B cell (primary cell): ENCODE data around the gene BEGAIN. TPM values are rescaled to one million over a fixed set of nuclear protein-coding genes. Genes with fewer than 3 reads are reported as not detected.

Experiments
- ATAC-seq: fragments of 200-7000 bp; cut with Tn5 transposase; one replicate; pipeline ENCODE4 v1.10.0; 2021; ENCODE audit warnings: low read depth, mild to moderate bottlenecking, moderate number of reproducible peaks, moderate library complexity
- CTCF ChIA-PET: fragments of 350-600 bp; sonication (Branson Sonifier 250); formaldehyde crosslinking; loops from one replicate; lab custom pipeline; 2021; ENCODE audit warnings: antibody characterized with exemption, inconsistent platforms; lab: Charles Lee
- POLR2A ChIA-PET: fragments of 350-600 bp; sonication (Branson Sonifier 250); formaldehyde crosslinking; loops from one replicate; lab custom pipeline; 2021; ENCODE audit warnings: antibody characterized with exemption; lab: Charles Lee
- DNase-seq: peaks from one replicate; pipeline ENCODE4 v3.0.0; 2013
- H2AFZ ChIP-seq: 2 replicates; pipeline ENCODE4 v1.6.1; 2012; ENCODE audit warnings: mild to moderate bottlenecking, low read depth, low read length; ENCODE audit not compliant: insufficient read depth, poor library complexity, severe bottlenecking
- H3K27ac ChIP-seq, 2 donors: 1 replicate in 1 of 2; 2 replicates in 1 of 2; pipeline ENCODE4 v1.5.1; 2012 to 2013; ENCODE audit warnings: low read length in 2 of 2, mild to moderate bottlenecking in 2 of 2, moderate library complexity in 1 of 2
- H3K27me3 ChIP-seq, 4 experiments: fragments of 200-600 bp in 1 of 4; sonication (generic) in 1 of 4; replicated peaks in 1 of 4; 1 replicate in 2 of 4; 2 replicates in 2 of 4; pipeline versions ENCODE4 v1.6.1 to v1.7.0; 2013 to 2016; ENCODE audit warnings: low read length in 3 of 4, mild to moderate bottlenecking in 2 of 4, mixed read lengths in 1 of 4, moderate library complexity in 1 of 4; ENCODE audit not compliant: insufficient read depth in 4 of 4, control insufficient read depth in 3 of 4; ENCODE audit errors: control extremely low read depth in 1 of 4
- H3K36me3 ChIP-seq, 2 experiments: replicated peaks in 1 of 2; 1 replicate in 1 of 2; 2 replicates in 1 of 2; pipeline versions ENCODE4 v1.6.1 to v1.7.1; 2013; ENCODE audit warnings: low read length in 1 of 2; ENCODE audit not compliant: insufficient read depth in 2 of 2, control insufficient read depth in 1 of 2; ENCODE audit errors: control extremely low read depth in 1 of 2, extremely low read depth in 1 of 2
- H3K4me1 ChIP-seq, 2 donors: fragments of 200-600 bp in 1 of 2; sonication (generic) in 1 of 2; 1 replicate in 1 of 2; 2 replicates in 1 of 2; pipeline versions ENCODE4 v1.5.1 to v1.6.1; 2013 to 2017; ENCODE audit warnings: low read length in 2 of 2; ENCODE audit not compliant: control insufficient read depth in 2 of 2, insufficient read depth in 2 of 2
- H3K4me2 ChIP-seq: replicated peaks from 2 replicates; pipeline ENCODE3; 2012; ENCODE audit warnings: mild to moderate bottlenecking, low read depth, low read length; ENCODE audit not compliant: poor library complexity, severe bottlenecking
- H3K4me3 ChIP-seq, 5 experiments: fragments of 200-600 bp in 1 of 5; sonication (generic) in 1 of 5; 1 replicate in 3 of 5; 2 replicates in 2 of 5; pipeline versions ENCODE4 v1.5.1 to v1.7.0; 2011 to 2016; ENCODE audit warnings: low read length in 4 of 5, mild to moderate bottlenecking in 4 of 5, low read depth in 2 of 5, control low read depth in 1 of 5, moderate library complexity in 1 of 5; ENCODE audit not compliant: insufficient read depth in 1 of 5; ENCODE audit errors: control extremely low read depth in 1 of 5, extremely low read depth in 1 of 5
- H3K79me2 ChIP-seq: fragments of 200-600 bp; sonication (generic); one replicate; pipeline ENCODE4 v1.6.0; 2016; ENCODE audit warnings: low read length; ENCODE audit not compliant: control insufficient read depth, insufficient read depth
- H3K9ac ChIP-seq: fragments of 200-600 bp; sonication (generic); 2 replicates; pipeline ENCODE4 v1.6.1; 2017; ENCODE audit warnings: mild to moderate bottlenecking, low read length, moderate library complexity
- H3K9me3 ChIP-seq, 3 donors: one replicate each; pipeline versions ENCODE4 v1.6.1 to v1.7.1; 2013; ENCODE audit warnings: low read length in 2 of 3; ENCODE audit not compliant: control insufficient read depth in 2 of 3, insufficient read depth in 1 of 3; ENCODE audit errors: control extremely low read depth in 1 of 3
- H4K20me1 ChIP-seq: 2 replicates; pipeline ENCODE4 v1.6.0; 2012; ENCODE audit warnings: mild to moderate bottlenecking, low read length; ENCODE audit not compliant: insufficient read depth, control insufficient read depth, poor library complexity, severe bottlenecking
- H3K27ac Mint-ChIP-seq: one replicate; pipeline ENCODE4 v1.8.0; 2021; ENCODE audit warnings: mixed read lengths
- H3K27me3 Mint-ChIP-seq: one replicate; pipeline ENCODE4 v1.8.0; 2021; ENCODE audit warnings: mixed read lengths
- H3K4me1 Mint-ChIP-seq: one replicate; pipeline ENCODE4 v1.8.0; 2021; ENCODE audit warnings: mixed read lengths
- H3K4me3 Mint-ChIP-seq: one replicate; pipeline ENCODE4 v1.8.0; 2021; ENCODE audit warnings: mixed read lengths
- H3K9me3 Mint-ChIP-seq: one replicate; pipeline ENCODE4 v1.8.0; 2022; ENCODE audit warnings: mixed read lengths; ENCODE audit not compliant: insufficient read depth
- CTCF ChIP-seq: fragments of 200-600 bp; IDR thresholded peaks from one replicate; pipeline ENCODE4 v1.8.0; 2022; ENCODE audit warnings: antibody characterized with exemption, mild to moderate bottlenecking
- EZH2 ChIP-seq: IDR thresholded peaks from 2 replicates; pipeline ENCODE4 v1.6.1; 2012; ENCODE audit warnings: borderline replicate concordance, low read depth, mild to moderate bottlenecking, moderate library complexity, low read length; ENCODE audit not compliant: insufficient read depth, poor library complexity, severe bottlenecking
- WGBS: methylation state at CpG from one replicate; pipeline ENCODE4 v1.1.5; 2013; ENCODE audit warnings: missing lambda C conversion rate; ENCODE audit not compliant: insufficient coverage; 5-methylcytosine and 5-hydroxymethylcytosine counted together
- intact Hi-C: fragments of 100-400 bp; cut with micrococcal nuclease; formaldehyde crosslinking; loops from one replicate; pipeline ENCODE4 v1.10.0; 2022
- polyA plus RNA-seq: library from polyadenylated mRNA; depleted of rRNA; stranded (reverse); fragments of >200 nt; gene quantifications from 2 replicates; pipeline ENCODE4 v1.2.3, GENCODE V29; 2012
- total RNA-seq, 2 donors: library from RNA; stranded (reverse); fragments of 120-200 nt in 1 of 2; gene quantifications; 1 replicate in 1 of 2; 2 replicates in 1 of 2; pipeline versions ENCODE4 v1.2.3 to v1.2.4, GENCODE V29; 2013 to 2022

BEGAIN gene
- total and polyA plus RNA-seq, 2 donors (not counting 1 experiment from before 2014, with no cell fraction given): 4.9 TPM; not detected in 1

- H3K4me3 ChIP-seq: no peak overlapping the region
- H3K27ac ChIP-seq: no peak overlapping the region
- DNase-seq (no peak), ATAC-seq (no peak)
- Mint-ChIP-seq H3K27me3 (peaks cover 33% of the 10 kb centered on the region), H3K27ac (no peak overlapping the region), H3K4me3 (no peak overlapping the region), H3K4me1 (peaks cover 3% of the 10 kb centered on the region), H3K9me3 (no peaks in the 10 kb centered on the region)
- H3K4me1 ChIP-seq: peaks cover 0 to 13% of the 10 kb centered on the region in 2 donors
- H3K9me3 ChIP-seq: peaks cover 0 to 10% (median 0%) of the 10 kb centered on the region in 3 donors
- 15% methylated on average over 13 of the region's 18 CpGs for WGBS
- TF ChIP-seq CTCF: no peak
- no peak for TF ChIP-seq EZH2
- H2AFZ ChIP-seq: no peak overlapping the region
- ChIA-PET CTCF (no interaction called here), POLR2A (no interaction called here)
- H3K9ac ChIP-seq: no peak overlapping the region
- intact Hi-C loops: no loop called here
- H3K36me3 ChIP-seq: no peaks in the 10 kb centered on the region
- H3K79me2 ChIP-seq: no peaks in the 10 kb centered on the region
- no peaks in the 10 kb centered on the region for H4K20me1 ChIP-seq
- no peak overlapping the region for H3K4me2 ChIP-seq
- H3K27me3 ChIP-seq: peaks cover 0 to 43% (median 10%) of the 10 kb centered on the region in 4 experiments
These were observed 14.0 kb downstream of the BEGAIN start for GRCh38 chr14:100573002-100573756.

GRCh38 chr14:100572543-100572942 is 14.7 kb downstream of the BEGAIN start:
- Mint-ChIP-seq H3K9me3 (no peaks in the 10 kb centered on the region), H3K4me3 (no peak overlapping the region), H3K4me1 (peaks cover 3% of the 10 kb centered on the region), H3K27ac (no peak overlapping the region), H3K27me3 (peaks cover 33% of the 10 kb centered on the region)
- H3K36me3 ChIP-seq: no peaks in the 10 kb centered on the region
- H3K4me1 ChIP-seq: peaks cover 0 to 14% of the 10 kb centered on the region in 2 donors
- peaks cover 0 to 44% (median 11%) of the 10 kb centered on the region in 4 experiments for H3K27me3 ChIP-seq
- ATAC-seq (no peak), DNase-seq (no peak)
- no peak overlapping the region for H3K4me2 ChIP-seq
- H3K27ac ChIP-seq: no peak overlapping the region
- CTCF ChIA-PET: no interaction called here
- H3K9ac ChIP-seq: no peak overlapping the region
- POLR2A ChIA-PET: no interaction called here
- peaks cover 0 to 6% (median 0%) of the 10 kb centered on the region in 3 donors for H3K9me3 ChIP-seq
- H3K79me2 ChIP-seq: no peaks in the 10 kb centered on the region
- intact Hi-C loops: no loop called here
- H3K4me3 ChIP-seq: no peak overlapping the region
- no peak for TF ChIP-seq CTCF
- no peak for TF ChIP-seq EZH2
- 78% methylated on average over 2 of the region's 3 CpGs for WGBS
- H2AFZ ChIP-seq: no peak overlapping the region
- H4K20me1 ChIP-seq: no peaks in the 10 kb centered on the region
